Tibial artery (tissue), 4 donors: ENCODE data around the gene PDE9A.

ENCODE experiments used
- DNase-seq, 2 donors: peaks; one replicate each; pipeline ENCODE4 v3.0.0-alpha.2; 2019
- H3K27ac ChIP-seq, 2 donors: fragments of 200-600 bp; sonication (generic) in 1 of 2; 1 replicate in 1 of 2; 2 replicates in 1 of 2; pipeline ENCODE4 v1.5.1; 2018 to 2019; ENCODE audit warnings: mild to moderate bottlenecking in 1 of 2
- H3K27me3 ChIP-seq, 2 donors: fragments of 200-600 bp; sonication (generic) in 1 of 2; one replicate each; pipeline versions ENCODE4 v1.5.1 to v1.6.0; 2016 to 2019
- H3K36me3 ChIP-seq, 3 donors: fragments of 200-600 bp; sonication (generic) in 2 of 3; one replicate each; pipeline ENCODE4 v1.5.1; 2016 to 2019; ENCODE audit warnings: mild to moderate bottlenecking in 2 of 3
- H3K4me1 ChIP-seq, 4 donors: fragments of 200-600 bp; sonication (generic) in 2 of 4; 1 replicate in 3 of 4; 2 replicates in 1 of 4; pipeline ENCODE4 v1.5.1; 2016 to 2019
- H3K4me3 ChIP-seq, 2 donors: fragments of 200-600 bp; sonication (generic) in 1 of 2; 1 replicate in 1 of 2; 2 replicates in 1 of 2; pipeline ENCODE4 v1.5.1; 2018 to 2019; ENCODE audit warnings: mild to moderate bottlenecking in 2 of 2
- H3K9me3 ChIP-seq, 3 donors: fragments of 200-600 bp; sonication (generic) in 1 of 3; one replicate each; pipeline ENCODE4 v1.5.1; 2016 to 2019
- intact Hi-C: fragments of 100-400 bp; cut with DNase I; formaldehyde crosslinking; loops from one replicate; pipeline ENCODE4 v1.15.0; 2023; ENCODE audit warnings: low total_unique reads
- TF ChIP-seq, protein P1 (sequence below), 2 experiments: fragments of 200-600 bp in 1 of 2; fragments of 450-650 bp in 1 of 2; IDR thresholded peaks; one replicate each; pipeline ENCODE4 v1.5.1; 2017 to 2019; ENCODE audit warnings: antibody characterized with exemption in 2 of 2, mild to moderate bottlenecking in 1 of 2, moderate library complexity in 1 of 2

Gene PDE9A

DNA sequence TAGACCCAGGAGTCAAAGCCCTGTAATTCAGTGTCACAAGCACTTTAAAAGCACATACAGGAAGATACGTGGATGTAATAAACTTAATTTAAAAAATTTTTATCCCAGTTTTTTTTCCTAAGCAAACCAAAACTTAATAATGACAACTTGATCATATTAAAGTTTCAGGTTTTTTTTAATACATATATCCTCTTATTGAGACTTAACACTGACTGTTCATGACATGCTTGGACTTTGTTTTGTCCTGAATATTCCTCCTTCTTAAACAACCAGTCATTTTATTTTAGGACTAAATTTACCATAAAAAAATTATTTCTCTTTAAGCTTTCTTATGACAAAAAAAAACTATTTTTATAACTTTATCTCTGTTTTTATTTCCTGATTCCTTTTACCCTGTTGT is 161.8 kb downstream of the PDE9A start:
- H3K27me3 ChIP-seq, result peaks cover 0 to 18% of the 10 kb centered on the region in 2 donors
- intact Hi-C loops, result no loop called here
- H3K9me3 ChIP-seq, result no peaks in the 10 kb centered on the region
- DNase-seq, result no peak
- TF ChIP-seq, protein P1, sequence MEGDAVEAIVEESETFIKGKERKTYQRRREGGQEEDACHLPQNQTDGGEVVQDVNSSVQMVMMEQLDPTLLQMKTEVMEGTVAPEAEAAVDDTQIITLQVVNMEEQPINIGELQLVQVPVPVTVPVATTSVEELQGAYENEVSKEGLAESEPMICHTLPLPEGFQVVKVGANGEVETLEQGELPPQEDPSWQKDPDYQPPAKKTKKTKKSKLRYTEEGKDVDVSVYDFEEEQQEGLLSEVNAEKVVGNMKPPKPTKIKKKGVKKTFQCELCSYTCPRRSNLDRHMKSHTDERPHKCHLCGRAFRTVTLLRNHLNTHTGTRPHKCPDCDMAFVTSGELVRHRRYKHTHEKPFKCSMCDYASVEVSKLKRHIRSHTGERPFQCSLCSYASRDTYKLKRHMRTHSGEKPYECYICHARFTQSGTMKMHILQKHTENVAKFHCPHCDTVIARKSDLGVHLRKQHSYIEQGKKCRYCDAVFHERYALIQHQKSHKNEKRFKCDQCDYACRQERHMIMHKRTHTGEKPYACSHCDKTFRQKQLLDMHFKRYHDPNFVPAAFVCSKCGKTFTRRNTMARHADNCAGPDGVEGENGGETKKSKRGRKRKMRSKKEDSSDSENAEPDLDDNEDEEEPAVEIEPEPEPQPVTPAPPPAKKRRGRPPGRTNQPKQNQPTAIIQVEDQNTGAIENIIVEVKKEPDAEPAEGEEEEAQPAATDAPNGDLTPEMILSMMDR (IDR thresholded peaks at IDR 0.05), result no peak
- no peak overlapping the region for H3K4me3 ChIP-seq
- H3K27ac ChIP-seq, result no peak overlapping the region
- H3K36me3 ChIP-seq, result no peaks in the 10 kb centered on the region
- H3K4me1 ChIP-seq, result no peaks in the 10 kb centered on the region

DNA sequence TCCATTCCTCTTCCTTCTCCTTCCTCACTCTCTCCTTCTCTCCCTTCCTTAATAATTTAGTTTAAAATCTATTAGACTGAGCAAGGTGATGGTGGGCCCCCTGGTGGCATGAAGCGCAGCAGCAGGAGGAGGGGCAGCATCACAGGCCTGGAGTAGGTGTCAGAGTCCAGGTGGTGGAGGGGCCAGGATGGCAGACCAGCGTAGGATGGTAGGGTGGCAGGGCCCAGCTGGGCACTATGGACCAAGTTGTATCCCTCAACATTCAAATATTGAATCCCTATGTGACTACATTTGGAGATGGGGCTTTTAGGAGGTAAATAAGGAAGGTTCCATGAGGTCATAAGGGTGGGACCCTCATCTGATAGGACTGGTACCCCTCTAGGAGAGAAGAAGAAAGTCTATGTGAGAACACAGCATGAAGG is 164.9 kb downstream of the PDE9A start:
- no peaks in the 10 kb centered on the region for H3K36me3 ChIP-seq
- no peak overlapping the region for H3K4me3 ChIP-seq
- peak; percentile 58 to 74 for DNase-seq
- TF ChIP-seq, protein P1 (IDR thresholded peaks at IDR 0.05), result peak; percentile 61 to 63
- intact Hi-C loops, result no loop called here
- no peak overlapping the region for H3K27ac ChIP-seq
- H3K9me3 ChIP-seq, result no peaks in the 10 kb centered on the region
- H3K4me1 ChIP-seq, result no peaks in the 10 kb centered on the region
- peaks cover 0 to 16% of the 10 kb centered on the region in 2 donors for H3K27me3 ChIP-seq

DNA sequence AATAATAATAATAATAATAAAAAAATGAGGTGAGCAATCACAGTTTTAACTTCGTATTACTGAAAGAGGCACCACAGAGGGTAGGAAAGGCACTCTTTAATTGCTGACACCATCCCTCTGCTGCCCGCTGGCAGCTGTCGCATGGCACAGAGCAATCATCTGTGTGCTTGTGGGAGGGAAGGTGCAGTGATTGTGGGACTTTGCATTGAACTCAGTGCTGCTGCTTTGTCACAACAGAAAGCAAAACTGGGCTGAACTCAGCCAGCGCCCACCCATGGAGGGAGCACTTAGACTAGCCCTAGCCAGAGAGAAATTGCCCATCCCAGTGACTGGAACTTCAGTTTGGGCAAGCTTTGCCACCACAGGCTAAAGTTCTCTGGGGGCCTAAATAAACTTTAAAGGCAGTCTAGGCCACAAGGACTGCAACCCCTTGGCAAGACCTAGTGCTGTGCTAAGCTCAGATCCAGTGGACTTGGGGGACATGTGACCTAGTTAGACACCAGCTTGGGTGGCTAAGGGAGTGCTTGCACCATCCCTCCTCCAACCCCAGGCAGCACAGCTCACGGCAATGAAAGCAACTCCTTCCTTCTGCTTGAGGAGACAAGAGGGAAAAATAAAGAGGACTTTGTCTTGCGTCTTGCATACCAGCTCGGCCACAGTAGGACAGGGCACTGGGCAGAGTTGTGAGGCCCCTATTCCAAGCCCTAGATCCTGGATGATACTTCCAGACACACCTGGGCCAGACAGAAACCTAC is 166.6 kb downstream of the PDE9A start:
- Histone ChIP-seq H3K4me1 (no peaks in the 10 kb centered on the region), H3K27ac (no peak overlapping the region), H3K36me3 (no peaks in the 10 kb centered on the region), H3K27me3 (peaks cover 0 to 16% of the 10 kb centered on the region in 2 donors), H3K4me3 (no peak overlapping the region), H3K9me3 (no peaks in the 10 kb centered on the region)
- TF ChIP-seq, protein P1 (IDR thresholded peaks at IDR 0.05), result no peak
- DNase-seq, result no peak
- intact Hi-C loops, result loop anchor here (5.0 kb wide), 1 partner anchor 673 kb away; no protein-coding TSS in a partner anchor

DNA sequence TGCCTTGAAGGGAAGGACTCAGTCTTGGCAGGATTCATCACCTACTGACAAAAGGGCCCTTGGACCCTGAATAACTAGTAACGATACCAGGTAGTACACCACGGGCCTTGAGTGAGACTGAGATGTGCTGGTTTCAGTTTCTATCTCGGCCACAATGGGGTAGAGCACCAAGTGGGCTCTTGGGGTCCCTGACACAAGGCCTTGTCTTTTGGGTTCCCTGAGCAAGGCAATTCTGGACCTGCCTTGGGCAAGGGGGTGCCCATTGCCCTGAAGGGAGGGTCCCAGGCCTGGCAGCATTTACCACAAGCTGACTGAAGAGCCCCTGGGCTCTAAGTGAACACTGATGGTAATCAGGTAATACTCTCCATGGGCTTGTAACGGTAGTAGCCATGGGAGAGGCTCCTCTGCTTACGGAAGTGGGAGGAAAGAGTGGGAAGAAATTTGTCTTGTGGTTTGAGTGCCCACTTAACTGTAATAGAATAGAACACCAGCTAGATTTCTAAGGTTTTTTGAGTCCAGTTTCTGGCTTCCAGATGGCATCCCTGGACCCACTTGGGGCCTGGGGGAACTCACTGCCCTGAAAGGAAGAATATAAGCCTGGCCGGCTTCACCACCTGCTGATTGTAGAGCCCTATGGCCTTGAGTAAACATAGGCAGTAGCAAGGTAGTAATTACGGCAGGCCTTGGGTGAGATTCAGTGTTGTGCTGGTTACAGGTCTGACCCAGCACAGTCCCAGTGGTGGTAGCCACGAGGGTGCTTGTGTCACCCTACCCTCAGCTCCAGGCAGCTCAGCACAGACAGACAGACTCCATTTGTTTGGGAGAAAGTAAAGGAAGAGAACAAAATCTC is 167.4 kb downstream of the PDE9A start:
- Histone ChIP-seq H3K27me3 (peaks cover 0 to 16% of the 10 kb centered on the region in 2 donors), H3K4me1 (no peaks in the 10 kb centered on the region), H3K4me3 (no peak overlapping the region), H3K27ac (no peak overlapping the region), H3K9me3 (no peaks in the 10 kb centered on the region), H3K36me3 (no peaks in the 10 kb centered on the region)
- TF ChIP-seq, protein P1 (IDR thresholded peaks at IDR 0.05), result no peak
- intact Hi-C loops, result loop anchor here (5.0 kb wide), 1 partner anchor 674 kb away; no protein-coding TSS in a partner anchor
- DNase-seq, result no peak
